Femur (tissue), 1 donor: ENCODE measurements around the gene FGD2.
"Not testable (repeated sequence)": the region's sequence is repeated elsewhere in the genome, so short reads cannot be mapped to it uniquely, and the experiment has no call there.

Source experiments
- DNase-seq: peaks from one replicate; pipeline ENCODE4 v3.0.0-alpha.2; 2017

Gene FGD2

GRCh38 chr6:36990401-36990800 is 15.1 kb upstream of the FGD2 start:
- DNase-seq, result not testable (repeated sequence)

DNA sequence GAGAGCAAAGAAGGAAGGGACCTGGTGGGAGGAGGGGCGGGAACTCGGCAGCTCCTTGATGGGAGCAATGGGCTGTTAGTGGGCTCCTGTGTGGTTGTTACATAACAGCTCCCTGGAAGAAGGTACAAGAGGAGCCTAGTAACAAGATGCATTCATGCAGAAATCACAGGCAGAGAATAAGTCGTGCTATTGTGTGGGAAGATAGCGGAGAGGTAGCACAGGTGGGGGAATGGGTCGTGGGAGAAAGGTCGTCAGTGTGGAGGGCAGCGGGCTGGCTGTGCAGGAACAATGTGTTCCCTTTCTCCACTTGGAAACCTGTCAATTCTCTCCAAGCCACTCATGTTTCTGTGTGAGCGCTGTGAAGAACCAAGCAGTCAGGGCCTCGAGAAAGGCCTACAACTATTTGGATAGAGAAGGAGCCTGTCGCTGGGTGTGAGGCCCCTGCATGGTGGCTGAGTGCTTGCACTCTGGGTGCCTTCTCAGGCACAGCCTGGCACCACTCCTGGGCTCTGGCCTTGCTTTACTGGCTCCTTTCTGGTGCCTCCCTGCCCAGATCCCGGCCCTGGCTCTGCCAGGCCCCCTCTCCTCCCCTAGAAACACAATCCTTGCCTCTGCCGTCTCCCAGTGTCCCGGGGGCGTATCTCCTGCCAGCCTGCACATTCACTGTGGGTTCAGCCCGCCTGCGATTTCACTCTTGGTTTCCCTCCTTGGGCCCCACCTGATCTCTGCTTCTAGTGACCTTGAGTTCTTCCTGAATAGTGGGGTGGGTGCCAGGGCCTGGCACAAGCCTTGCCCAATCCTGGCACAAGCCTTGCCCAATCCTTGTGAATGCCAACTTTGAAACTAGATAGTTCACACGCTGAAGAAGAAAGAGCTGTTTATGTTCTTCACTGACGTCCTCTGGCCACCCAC is 7.4 kb upstream of the FGD2 start:
- peak; percentile 67 for DNase-seq

DNA sequence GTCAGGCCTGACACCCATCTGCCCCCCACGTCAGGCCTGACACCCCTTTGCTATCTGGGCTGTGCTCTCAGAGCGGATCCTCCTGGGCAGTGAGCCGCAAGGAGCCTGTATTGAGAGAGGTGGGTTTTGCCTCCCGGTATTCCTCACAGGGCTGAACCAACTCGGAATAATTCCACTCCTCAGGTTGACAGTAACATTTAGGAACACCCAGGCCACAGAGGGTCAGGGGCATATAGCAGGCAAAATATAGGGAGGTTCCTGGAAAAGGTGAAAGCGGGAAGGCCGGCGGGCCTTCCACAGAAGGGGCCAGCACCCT is 6.8 kb upstream of the FGD2 start:
- DNase-seq, result no peak

DNA sequence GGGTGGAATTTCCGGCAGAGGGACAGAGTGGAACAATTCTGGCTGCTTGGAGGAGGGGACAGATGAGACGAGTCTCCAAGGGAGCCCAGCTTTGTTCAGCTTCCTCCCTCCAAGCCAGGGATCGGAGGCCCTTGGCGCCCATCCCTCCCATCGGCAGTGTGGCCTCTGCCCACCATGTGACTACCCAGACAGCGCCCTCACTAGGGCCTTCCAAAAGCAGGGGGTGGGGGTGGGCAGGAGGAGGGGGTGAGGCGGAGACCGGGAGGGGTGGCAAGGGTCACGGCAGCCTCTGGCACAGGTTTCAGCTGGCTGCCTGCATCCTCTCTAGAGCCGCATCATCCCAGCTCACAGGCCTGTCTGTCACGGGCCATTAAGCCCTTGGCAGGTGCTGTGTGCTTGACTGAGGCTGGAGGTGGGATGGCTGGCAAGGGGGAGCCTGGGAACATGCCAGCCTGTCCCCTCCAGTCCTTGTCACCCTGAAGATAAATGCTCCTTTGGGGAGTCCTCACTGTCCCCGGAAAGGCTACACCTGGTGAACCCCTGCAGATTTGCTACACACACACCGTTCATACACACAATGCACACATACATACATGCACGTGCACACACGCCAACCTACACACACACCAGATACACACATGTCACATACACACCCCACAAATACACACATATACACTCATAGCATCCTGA is 6.2 kb upstream of the FGD2 start:
- no peak for DNase-seq

DNA sequence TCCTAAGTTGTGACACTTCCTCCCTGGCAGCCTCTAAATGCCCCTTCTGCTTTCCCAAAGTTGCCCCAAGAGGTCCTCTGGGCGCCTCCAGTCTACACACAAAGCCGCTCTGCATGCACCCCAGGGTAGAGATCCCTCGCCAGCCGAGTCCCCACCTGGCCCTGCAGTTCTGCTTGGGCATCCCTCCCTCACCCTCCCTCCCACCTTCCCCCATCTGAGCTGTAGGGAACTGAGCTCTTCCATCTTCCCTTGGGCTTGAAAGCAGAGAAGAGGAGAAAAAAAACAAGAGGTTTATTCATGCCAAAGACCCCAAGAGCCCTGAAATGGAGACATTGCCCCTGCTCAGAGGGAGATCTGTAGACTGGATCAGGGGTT is 5.7 kb upstream of the FGD2 start:
- DNase-seq, result no peak

- DNase-seq, result no peak
Measured at GRCh38 chr6:37004044-37004980, 1.1 kb upstream of the FGD2 start.

- no peak for DNase-seq
Measured at GRCh38 chr6:37005827-37006567, 542 bp downstream of the FGD2 start.

DNA sequence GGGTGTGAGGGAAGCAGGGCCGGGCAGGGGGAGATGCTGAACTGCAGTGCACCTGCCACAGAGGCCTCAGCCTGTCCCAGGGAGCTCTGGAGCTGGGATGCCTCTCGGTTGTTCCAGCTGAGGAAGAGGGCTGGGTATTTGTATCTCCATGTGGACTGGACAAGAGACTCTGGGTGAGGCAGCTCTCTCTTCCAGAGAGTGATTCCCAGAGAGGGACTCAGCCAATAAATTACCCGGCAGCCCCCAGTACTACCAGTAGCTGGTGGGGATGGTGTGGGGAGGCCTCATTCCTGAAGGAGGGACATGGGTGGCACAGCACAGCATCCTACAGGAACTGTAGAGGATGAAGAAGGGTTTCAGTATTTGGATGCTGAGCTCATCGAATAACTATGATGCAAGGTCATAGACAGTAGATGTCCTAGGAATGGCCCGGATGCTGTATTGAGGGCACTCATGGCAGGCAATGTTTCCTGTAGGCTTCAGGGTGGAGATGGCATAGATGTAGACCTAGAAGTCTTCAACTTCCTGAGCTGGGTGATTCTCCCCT is 1.4 kb downstream of the FGD2 start:
- no peak for DNase-seq

GRCh38 chr6:37007340-37008043 is 2.0 kb downstream of the FGD2 start:
- no peak for DNase-seq

DNA sequence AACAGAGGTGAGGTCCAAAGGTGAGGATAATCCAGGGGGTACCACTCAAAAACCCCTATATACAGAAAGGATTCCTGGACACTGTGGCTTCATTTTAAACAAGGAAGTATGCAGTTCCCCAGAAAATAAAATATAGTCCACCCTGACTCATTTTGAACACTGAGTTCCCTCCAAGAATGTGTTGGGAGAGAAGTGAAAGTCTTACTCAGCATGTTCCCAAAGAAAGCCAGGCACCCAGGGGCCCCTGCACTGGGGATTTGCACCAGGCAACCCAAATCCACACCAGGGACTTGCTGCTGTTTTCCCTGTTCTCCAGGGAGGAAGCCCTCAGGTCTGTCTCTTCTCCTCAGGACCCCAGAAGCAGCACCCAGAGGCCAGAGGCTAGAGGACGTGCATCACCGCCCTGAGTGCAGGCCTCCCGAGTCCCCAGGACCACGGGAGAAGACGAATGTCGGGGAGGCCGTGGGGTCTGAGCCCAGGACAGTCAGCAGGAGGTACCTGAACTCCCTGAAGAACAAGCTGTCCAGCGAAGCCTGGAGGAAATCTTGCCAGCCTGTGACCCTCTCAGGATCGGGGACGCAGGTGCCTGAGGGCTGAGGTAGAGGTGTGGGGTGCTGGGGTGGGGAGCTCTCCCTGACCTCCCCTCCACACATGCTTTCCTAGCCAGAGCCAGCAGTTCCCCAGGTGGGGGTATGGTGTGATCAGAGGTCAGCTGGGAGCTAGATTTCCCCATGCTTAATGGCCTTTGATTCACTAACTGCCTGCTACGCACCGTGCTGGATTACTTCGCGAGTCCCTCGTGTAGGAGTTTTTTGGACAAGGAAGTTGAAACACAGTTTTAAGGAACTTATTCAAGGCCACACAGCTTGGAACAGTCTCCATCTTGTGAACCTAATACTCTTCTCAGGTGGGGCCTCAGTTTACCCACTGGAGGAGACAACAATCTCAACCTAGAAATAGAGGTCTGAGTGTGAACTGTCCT is 3.3 kb downstream of the FGD2 start:
- no peak for DNase-seq

- no peak for DNase-seq
Measured at GRCh38 chr6:37010402-37010892, 5.0 kb downstream of the FGD2 start.

DNA sequence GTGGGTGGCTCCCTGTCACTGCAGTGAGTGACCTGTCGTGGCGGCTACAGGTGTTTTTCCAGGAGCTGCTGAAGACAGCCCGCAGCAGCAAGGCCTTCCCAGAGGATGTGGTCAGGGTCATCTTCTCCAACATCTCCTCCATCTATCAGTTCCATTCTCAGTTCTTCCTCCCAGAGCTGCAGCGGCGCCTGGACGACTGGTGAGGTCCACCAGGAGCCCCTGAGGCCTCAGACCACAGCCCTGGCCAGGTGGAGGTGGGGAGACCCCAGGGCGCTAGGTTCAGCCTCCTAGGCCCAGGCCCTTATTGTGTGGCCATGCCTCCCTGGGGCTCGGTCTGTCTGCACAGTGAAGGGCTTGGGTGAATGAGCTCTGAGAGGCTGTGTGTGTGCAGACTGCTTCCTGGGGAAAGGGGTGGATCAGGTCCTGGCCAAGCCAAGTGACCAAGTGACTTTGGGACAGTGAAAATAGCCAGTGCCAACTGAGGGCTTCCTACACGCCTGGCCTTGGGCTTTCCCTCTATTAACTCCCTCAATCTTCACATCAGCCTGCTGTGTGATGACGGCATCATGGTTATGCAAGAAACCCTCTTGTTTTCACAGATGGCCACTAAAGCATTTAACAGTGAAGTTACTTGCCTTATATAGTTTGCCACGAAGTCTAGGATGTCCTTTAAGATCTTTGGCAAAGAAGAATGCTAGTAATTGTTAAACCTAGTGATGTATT is 6.4 kb downstream of the FGD2 start:
- no peak for DNase-seq

DNA sequence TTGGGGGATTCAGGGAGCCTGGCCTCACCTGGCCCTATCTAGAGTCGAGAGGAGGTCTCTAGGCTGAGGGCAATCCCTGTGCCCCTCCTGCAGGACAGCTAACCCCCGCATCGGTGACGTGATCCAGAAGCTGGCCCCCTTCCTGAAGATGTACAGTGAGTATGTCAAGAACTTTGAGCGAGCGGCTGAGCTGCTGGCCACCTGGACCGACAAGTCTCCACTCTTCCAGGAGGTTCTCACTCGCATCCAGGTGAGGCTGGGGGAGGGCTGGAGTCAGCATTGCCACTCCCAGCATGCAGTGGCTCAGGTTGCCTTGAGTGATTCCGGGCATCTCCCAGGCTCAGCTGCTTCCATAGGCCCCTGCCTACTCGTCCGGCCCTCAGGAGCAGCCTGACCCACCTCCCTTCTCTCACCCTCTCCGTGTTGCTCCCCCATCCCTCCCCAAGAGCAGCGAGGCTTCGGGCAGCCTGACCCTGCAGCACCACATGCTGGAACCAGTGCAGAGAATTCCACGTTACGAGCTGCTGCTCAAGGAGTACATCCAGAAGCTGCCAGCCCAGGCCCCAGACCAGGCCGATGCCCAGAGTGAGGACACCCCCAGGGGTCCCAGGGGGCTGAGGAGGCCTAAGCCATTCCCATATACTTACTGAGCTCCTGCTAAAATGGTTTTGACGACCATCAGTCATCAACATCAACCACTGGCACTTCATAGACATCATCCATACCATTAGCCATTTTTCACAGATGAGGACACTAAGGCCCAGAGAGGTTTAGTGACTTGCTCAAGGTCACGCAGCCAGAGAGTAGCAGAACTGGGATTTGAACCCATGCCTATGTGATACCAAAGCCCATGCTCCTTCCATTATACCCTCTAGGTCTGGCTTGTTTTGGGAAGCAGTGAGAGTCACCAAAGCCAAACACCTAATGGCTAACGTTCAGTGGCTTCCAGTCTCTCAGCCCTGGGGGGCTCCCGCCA is 8.3 kb downstream of the FGD2 start:
- no peak for DNase-seq

GRCh38 chr6:37014667-37015066 is 9.2 kb downstream of the FGD2 start:
- no peak for DNase-seq

GRCh38 chr6:37015532-37015931 is 10.1 kb downstream of the FGD2 start:
- DNase-seq, result no peak

DNA sequence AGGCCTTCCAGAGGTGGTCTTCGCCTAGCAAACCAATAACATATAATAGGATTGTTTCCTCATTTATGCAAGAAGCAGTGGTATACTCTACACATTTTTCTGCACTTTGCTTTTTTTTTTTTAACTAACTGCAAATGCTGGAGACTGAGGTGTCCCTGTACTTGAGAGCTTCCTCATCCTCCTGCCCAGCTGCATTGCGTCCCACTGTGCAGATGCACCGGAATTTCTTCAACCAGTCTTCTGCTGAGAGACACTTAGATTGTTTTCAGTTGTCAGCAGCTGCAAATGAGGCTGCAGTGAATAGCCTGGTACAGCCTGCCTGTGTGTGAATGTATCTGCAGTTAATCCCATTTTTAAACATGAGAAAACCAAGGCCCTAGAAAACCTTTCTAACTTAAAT is 11.5 kb downstream of the FGD2 start:
- no peak for DNase-seq

GRCh38 chr6:37017606-37018197 is 12.2 kb downstream of the FGD2 start:
- DNase-seq, result no peak
